HEK293 (cell line): ENCODE results near the gene KLC4.

Source experiments
- CTCF ChIA-PET: fragments of 350-600 bp; formaldehyde crosslinking; extraction: SDS; loops from one replicate; lab custom pipeline; 2021; ENCODE audit warnings: antibody characterized with exemption; lab: Yijun Ruan, JAX
- POLR2A ChIA-PET: fragments of 300-600 bp; formaldehyde crosslinking; extraction: SDS; loops from one replicate; lab custom pipeline; 2020; ENCODE audit warnings: antibody characterized with exemption, inconsistent platforms; lab: Yijun Ruan, JAX
- H3K27ac ChIP-seq: fragments of 200-500 bp; sonication (Bioruptor generic); 2 replicates; pipeline ENCODE4 v1.5.1; 2014; ENCODE audit warnings: low read depth, low read length, control low read depth, inconsistent platforms; ENCODE audit errors: extremely low read depth
- H3K36me3 ChIP-seq, 2 experiments: fragments of 200-500 bp in 1 of 2; sonication (Bioruptor generic) in 1 of 2; 1 replicate in 1 of 2; 2 replicates in 1 of 2; pipeline ENCODE4 v1.5.1; 2014 to 2017; ENCODE audit warnings: inconsistent platforms in 2 of 2, low read length in 2 of 2; ENCODE audit not compliant: control insufficient read depth in 2 of 2, insufficient read depth in 1 of 2
- H3K4me1 ChIP-seq: fragments of 200-500 bp; sonication (Bioruptor generic); 2 replicates; pipeline ENCODE4 v1.5.1; 2014; ENCODE audit warnings: mild to moderate bottlenecking, low read length, inconsistent platforms; ENCODE audit not compliant: control insufficient read depth, insufficient read depth
- H3K4me3 ChIP-seq: 2 replicates; pipeline ENCODE4 v1.5.1; 2011; ENCODE audit warnings: low read depth, mild to moderate bottlenecking, control low read depth, low read length, moderate library complexity
- H3K9me3 ChIP-seq: fragments of 200-500 bp; sonication (Bioruptor generic); 2 replicates; pipeline ENCODE4 v1.5.1; 2014; ENCODE audit warnings: low read depth, low read length, inconsistent platforms; ENCODE audit not compliant: control insufficient read depth, insufficient read depth
- EGR2 ChIP-seq: fragments of 450-650 bp; formaldehyde crosslinking; IDR thresholded peaks from 2 replicates; pipeline ENCODE4 v1.5.1; 2016; ENCODE audit warnings: low read depth, missing biosample characterization, missing genetic modification characterization
- GLI4 ChIP-seq: fragments of 450-650 bp; formaldehyde crosslinking; IDR thresholded peaks from 2 replicates; pipeline ENCODE4 v1.5.1; 2016; ENCODE audit warnings: missing biosample characterization, missing genetic modification characterization
- KLF1 ChIP-seq: fragments of 450-650 bp; formaldehyde crosslinking; IDR thresholded peaks from 2 replicates; pipeline ENCODE4 v1.5.1; 2016; ENCODE audit warnings: missing biosample characterization, missing genetic modification characterization
- MZF1 ChIP-seq: fragments of 450-650 bp; formaldehyde crosslinking; IDR thresholded peaks from 2 replicates; pipeline ENCODE4 v1.5.1; 2017; ENCODE audit warnings: missing biosample characterization, missing genetic modification characterization, borderline replicate concordance
- SALL2 ChIP-seq: fragments of 450-650 bp; formaldehyde crosslinking; IDR thresholded peaks from 2 replicates; pipeline ENCODE4 v1.5.0; 2017; ENCODE audit warnings: missing biosample characterization, mild to moderate bottlenecking, missing genetic modification characterization, borderline replicate concordance
- YY2 ChIP-seq: fragments of 450-650 bp; formaldehyde crosslinking; IDR thresholded peaks from 2 replicates; pipeline ENCODE4 v1.5.1; 2016; ENCODE audit warnings: missing biosample characterization, missing genetic modification characterization
- ZBTB1 ChIP-seq: fragments of 450-650 bp; formaldehyde crosslinking; IDR thresholded peaks from 2 replicates; pipeline ENCODE4 v1.5.1; 2016; ENCODE audit warnings: missing biosample characterization, missing genetic modification characterization
- ZBTB8A ChIP-seq: fragments of 450-650 bp; formaldehyde crosslinking; IDR thresholded peaks from 2 replicates; pipeline ENCODE4 v1.5.1; 2016; ENCODE audit warnings: missing biosample characterization, missing genetic modification characterization
- ZFHX2 ChIP-seq: fragments of 450-650 bp; formaldehyde crosslinking; conservative IDR thresholded peaks from 2 replicates; pipeline ENCODE4 v1.5.1; 2016; ENCODE audit warnings: missing biosample characterization, missing genetic modification characterization
- ZFP69B ChIP-seq: fragments of 450-650 bp; formaldehyde crosslinking; IDR thresholded peaks from 2 replicates; pipeline ENCODE4 v1.5.1; 2016; ENCODE audit warnings: missing biosample characterization, missing genetic modification characterization
- ZNF121 ChIP-seq: fragments of 450-650 bp; formaldehyde crosslinking; IDR thresholded peaks from 2 replicates; pipeline ENCODE4 v1.5.1; 2016; ENCODE audit warnings: missing biosample characterization, missing genetic modification characterization
- ZNF169 ChIP-seq: fragments of 450-650 bp; formaldehyde crosslinking; IDR thresholded peaks from 2 replicates; pipeline ENCODE4 v1.5.1; 2016; ENCODE audit warnings: missing biosample characterization, missing genetic modification characterization
- ZNF174 ChIP-seq: fragments of 450-650 bp; formaldehyde crosslinking; IDR thresholded peaks from 2 replicates; pipeline ENCODE4 v1.5.0; 2017; ENCODE audit warnings: missing biosample characterization, mild to moderate bottlenecking, missing genetic modification characterization
- ZNF175 ChIP-seq: fragments of 450-650 bp; formaldehyde crosslinking; IDR thresholded peaks from 2 replicates; pipeline ENCODE4 v1.5.1; 2016; ENCODE audit warnings: missing biosample characterization, missing genetic modification characterization
- ZNF202 ChIP-seq: fragments of 450-650 bp; formaldehyde crosslinking; IDR thresholded peaks from 2 replicates; pipeline ENCODE4 v1.5.1; 2016; ENCODE audit warnings: missing biosample characterization, missing genetic modification characterization, borderline replicate concordance
- ZNF211 ChIP-seq: fragments of 450-650 bp; formaldehyde crosslinking; IDR thresholded peaks from 2 replicates; pipeline ENCODE4 v1.5.1; 2016; ENCODE audit warnings: low read depth, missing biosample characterization, missing genetic modification characterization
- ZNF239 ChIP-seq: fragments of 450-650 bp; formaldehyde crosslinking; IDR thresholded peaks from 2 replicates; pipeline ENCODE4 v1.5.1; 2016; ENCODE audit warnings: missing biosample characterization, missing genetic modification characterization
- ZNF266 ChIP-seq: fragments of 450-650 bp; formaldehyde crosslinking; IDR thresholded peaks from 2 replicates; pipeline ENCODE4 v1.5.1; 2016; ENCODE audit warnings: missing biosample characterization, missing genetic modification characterization, low read depth
- ZNF335 ChIP-seq: fragments of 450-650 bp; formaldehyde crosslinking; conservative IDR thresholded peaks from 2 replicates; pipeline ENCODE4 v1.5.1; 2016; ENCODE audit warnings: missing biosample characterization, missing genetic modification characterization
- ZNF37A ChIP-seq: fragments of 450-650 bp; IDR thresholded peaks from 2 replicates; pipeline ENCODE4 v1.5.1; 2018; ENCODE audit warnings: missing biosample characterization, missing genetic modification characterization
- ZNF404 ChIP-seq: fragments of 450-650 bp; formaldehyde crosslinking; IDR thresholded peaks from 2 replicates; pipeline ENCODE4 v1.5.1; 2017; ENCODE audit warnings: missing biosample characterization, missing genetic modification characterization
- ZNF416 ChIP-seq: fragments of 450-650 bp; formaldehyde crosslinking; IDR thresholded peaks from 2 replicates; pipeline ENCODE4 v1.5.1; 2016; ENCODE audit warnings: missing biosample characterization, missing genetic modification characterization
- ZNF544 ChIP-seq: fragments of 450-650 bp; formaldehyde crosslinking; IDR thresholded peaks from 2 replicates; pipeline ENCODE4 v1.5.0; 2017; ENCODE audit warnings: missing biosample characterization, missing genetic modification characterization
- TF ChIP-seq, protein P1 (sequence below): fragments of 450-650 bp; formaldehyde crosslinking; IDR thresholded peaks from 2 replicates; pipeline ENCODE4 v1.5.1; 2016; ENCODE audit warnings: missing biosample characterization, missing genetic modification characterization
- TF ChIP-seq, protein P2 (sequence below): fragments of 450-650 bp; formaldehyde crosslinking; IDR thresholded peaks from 2 replicates; pipeline ENCODE4 v1.5.1; 2016; ENCODE audit warnings: missing biosample characterization, missing genetic modification characterization
- TF ChIP-seq, protein P3 (sequence below): fragments of 450-650 bp; formaldehyde crosslinking; IDR thresholded peaks from 2 replicates; pipeline ENCODE4 v1.5.1; 2017; ENCODE audit warnings: missing biosample characterization, missing genetic modification characterization

Gene KLC4

DNA sequence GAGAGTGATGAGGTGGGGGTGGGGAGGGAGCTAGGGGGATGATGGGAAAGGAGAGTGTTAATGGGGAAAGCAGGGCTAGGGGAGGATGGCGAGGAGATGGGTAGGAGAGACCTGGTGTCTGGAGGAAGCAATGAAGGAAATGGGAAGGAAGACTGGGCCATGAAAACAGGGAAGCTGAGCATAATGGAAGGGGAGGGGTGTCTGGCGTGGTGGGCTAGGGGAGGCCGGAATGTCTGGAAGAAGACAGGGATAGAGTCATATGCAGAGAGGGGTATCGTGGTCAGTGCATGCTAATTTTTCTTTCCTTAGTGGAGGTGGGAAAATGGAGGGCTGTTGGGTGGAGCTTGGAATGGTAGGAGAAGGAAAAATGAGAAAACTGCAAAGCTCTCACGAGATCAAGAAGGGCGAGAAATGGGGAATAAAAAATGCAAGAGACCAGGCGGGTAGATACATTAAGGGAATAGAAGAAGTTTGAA, 45.0 kb upstream of the KLC4 start (continued):
- no peak for TF ChIP-seq ZNF416 (tag by site-specific recombination)
- TF ChIP-seq ZNF335 (tag by site-specific recombination) = peak; percentile 14
- TF ChIP-seq ZBTB1 (tag by site-specific recombination) = no peak
- TF ChIP-seq EGR2 (tag by site-specific recombination) = no peak
- TF ChIP-seq, protein P1, sequence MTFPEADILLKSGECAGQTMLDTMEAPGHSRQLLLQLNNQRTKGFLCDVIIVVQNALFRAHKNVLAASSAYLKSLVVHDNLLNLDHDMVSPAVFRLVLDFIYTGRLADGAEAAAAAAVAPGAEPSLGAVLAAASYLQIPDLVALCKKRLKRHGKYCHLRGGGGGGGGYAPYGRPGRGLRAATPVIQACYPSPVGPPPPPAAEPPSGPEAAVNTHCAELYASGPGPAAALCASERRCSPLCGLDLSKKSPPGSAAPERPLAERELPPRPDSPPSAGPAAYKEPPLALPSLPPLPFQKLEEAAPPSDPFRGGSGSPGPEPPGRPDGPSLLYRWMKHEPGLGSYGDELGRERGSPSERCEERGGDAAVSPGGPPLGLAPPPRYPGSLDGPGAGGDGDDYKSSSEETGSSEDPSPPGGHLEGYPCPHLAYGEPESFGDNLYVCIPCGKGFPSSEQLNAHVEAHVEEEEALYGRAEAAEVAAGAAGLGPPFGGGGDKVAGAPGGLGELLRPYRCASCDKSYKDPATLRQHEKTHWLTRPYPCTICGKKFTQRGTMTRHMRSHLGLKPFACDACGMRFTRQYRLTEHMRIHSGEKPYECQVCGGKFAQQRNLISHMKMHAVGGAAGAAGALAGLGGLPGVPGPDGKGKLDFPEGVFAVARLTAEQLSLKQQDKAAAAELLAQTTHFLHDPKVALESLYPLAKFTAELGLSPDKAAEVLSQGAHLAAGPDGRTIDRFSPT (tag by site-specific recombination) = no peak
- TF ChIP-seq, protein P2, sequence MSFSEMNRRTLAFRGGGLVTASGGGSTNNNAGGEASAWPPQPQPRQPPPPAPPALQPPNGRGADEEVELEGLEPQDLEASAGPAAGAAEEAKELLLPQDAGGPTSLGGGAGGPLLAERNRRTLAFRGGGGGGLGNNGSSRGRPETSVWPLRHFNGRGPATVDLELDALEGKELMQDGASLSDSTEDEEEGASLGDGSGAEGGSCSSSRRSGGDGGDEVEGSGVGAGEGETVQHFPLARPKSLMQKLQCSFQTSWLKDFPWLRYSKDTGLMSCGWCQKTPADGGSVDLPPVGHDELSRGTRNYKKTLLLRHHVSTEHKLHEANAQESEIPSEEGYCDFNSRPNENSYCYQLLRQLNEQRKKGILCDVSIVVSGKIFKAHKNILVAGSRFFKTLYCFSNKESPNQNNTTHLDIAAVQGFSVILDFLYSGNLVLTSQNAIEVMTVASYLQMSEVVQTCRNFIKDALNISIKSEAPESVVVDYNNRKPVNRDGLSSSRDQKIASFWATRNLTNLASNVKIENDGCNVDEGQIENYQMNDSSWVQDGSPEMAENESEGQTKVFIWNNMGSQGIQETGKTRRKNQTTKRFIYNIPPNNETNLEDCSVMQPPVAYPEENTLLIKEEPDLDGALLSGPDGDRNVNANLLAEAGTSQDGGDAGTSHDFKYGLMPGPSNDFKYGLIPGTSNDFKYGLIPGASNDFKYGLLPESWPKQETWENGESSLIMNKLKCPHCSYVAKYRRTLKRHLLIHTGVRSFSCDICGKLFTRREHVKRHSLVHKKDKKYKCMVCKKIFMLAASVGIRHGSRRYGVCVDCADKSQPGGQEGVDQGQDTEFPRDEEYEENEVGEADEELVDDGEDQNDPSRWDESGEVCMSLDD = no peak
- TF ChIP-seq, protein P3, sequence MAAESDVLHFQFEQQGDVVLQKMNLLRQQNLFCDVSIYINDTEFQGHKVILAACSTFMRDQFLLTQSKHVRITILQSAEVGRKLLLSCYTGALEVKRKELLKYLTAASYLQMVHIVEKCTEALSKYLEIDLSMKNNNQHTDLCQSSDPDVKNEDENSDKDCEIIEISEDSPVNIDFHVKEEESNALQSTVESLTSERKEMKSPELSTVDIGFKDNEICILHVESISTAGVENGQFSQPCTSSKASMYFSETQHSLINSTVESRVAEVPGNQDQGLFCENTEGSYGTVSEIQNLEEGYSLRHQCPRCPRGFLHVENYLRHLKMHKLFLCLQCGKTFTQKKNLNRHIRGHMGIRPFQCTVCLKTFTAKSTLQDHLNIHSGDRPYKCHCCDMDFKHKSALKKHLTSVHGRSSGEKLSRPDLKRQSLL (tag by site-specific recombination) = no peak
- TF ChIP-seq ZFP69B (tag by site-specific recombination) = peak; percentile 71; the same call in 1 of the 2 replicates
- TF ChIP-seq ZNF202 (tag by site-specific recombination) = no peak
- TF ChIP-seq ZNF544 (tag by site-specific recombination) = no peak
- TF ChIP-seq ZNF169 (tag by site-specific recombination) = no peak
- TF ChIP-seq ZNF211 = no peak
- TF ChIP-seq ZNF404 = no peak
- TF ChIP-seq ZFHX2 = no peak
- no peak for TF ChIP-seq MZF1 (tag by site-specific recombination)
- no peak for TF ChIP-seq ZNF174 (tag by site-specific recombination)
- TF ChIP-seq, all 188 proteins: peak for 18

DNA sequence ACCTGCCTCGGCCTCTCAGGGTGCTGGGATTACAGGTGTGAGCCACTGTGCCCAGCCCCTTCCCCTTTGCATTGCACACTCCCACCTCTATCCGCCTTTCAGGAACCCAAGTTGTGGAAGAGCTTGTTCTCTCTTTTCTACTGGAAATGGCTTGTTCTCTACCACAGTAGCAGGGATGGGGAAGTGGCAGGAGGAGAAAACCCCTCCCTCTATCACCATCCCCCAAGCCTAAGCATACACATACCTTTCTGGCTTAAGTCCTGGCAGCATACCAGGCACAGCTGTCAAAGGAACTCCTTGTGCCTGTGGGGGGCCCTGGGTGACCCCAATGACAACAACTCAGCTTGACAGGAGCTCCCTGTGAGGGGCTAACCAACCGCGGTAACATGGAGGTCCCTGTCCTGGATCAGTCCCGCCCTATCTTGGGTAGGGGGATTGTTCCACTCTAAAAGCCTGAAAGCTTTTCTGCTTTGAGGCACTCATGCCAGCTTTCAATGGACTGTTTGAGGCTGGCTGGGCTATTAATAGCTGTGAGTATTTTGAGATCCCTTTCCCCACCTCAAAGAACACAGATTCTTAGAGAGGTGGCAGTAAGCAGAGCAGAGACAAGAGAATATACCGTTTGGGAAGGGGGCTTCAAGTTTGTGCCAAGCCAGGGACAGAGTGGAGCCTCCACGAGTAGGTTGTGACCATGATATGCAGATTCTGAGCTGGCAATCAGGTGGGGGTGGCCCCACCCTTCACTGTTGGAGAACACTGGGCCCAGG, 43.1 kb upstream of the KLC4 start:
- H3K4me1 ChIP-seq = peaks cover 21% of the 10 kb centered on the region
- H3K9me3 ChIP-seq = no peaks in the 10 kb centered on the region
- POLR2A ChIA-PET = interaction anchor here (0.6 to 4.6 kb wide), 11 partner anchors 16 to 55 kb away, joined by 3 to 56 read pairs (median 4); partner anchors contain the start of genes CUL7, KLC4, MRPL2 and PEX6
- TF ChIP-seq ZNF121 = no peak
- TF ChIP-seq YY2 (tag by site-specific recombination) = no peak
- no peak for TF ChIP-seq SALL2 (tag by site-specific recombination)
- no peak for TF ChIP-seq ZNF239 (tag by site-specific recombination)
- TF ChIP-seq, protein P3 (tag by site-specific recombination) = no peak
- no peak for TF ChIP-seq ZNF266 (tag by site-specific recombination)
- TF ChIP-seq ZBTB8A (tag by site-specific recombination) = no peak
- TF ChIP-seq MZF1 (tag by site-specific recombination) = no peak
- no peak for TF ChIP-seq ZNF202 (tag by site-specific recombination)
- no peak for TF ChIP-seq GLI4 (tag by site-specific recombination)
- no peak for TF ChIP-seq KLF1
- no peak for TF ChIP-seq ZNF175
- TF ChIP-seq ZNF37A (tag by site-specific recombination) = no peak
- CTCF ChIA-PET = interaction anchor here (0.5 to 2.6 kb wide), 3 partner anchors 32 to 127 kb away, joined by 3 to 15 read pairs (median 3); partner anchors contain the start of genes CUL7 and PPP2R5D
- no peak overlapping the region for H3K4me3 ChIP-seq
- H3K36me3 ChIP-seq = peaks cover 27 to 66% of the 10 kb centered on the region in 2 experiments
- H3K27ac ChIP-seq = no peak overlapping the region
